ENCODE measurements around the gene RPL22. TPM values are rescaled to one million over a fixed set of nuclear protein-coding genes. Genes with fewer than 3 reads are reported as not detected.

The RPL22 gene
- total RNA-seq, 1 experiment from 2014 or later, result 494 TPM

DNA sequence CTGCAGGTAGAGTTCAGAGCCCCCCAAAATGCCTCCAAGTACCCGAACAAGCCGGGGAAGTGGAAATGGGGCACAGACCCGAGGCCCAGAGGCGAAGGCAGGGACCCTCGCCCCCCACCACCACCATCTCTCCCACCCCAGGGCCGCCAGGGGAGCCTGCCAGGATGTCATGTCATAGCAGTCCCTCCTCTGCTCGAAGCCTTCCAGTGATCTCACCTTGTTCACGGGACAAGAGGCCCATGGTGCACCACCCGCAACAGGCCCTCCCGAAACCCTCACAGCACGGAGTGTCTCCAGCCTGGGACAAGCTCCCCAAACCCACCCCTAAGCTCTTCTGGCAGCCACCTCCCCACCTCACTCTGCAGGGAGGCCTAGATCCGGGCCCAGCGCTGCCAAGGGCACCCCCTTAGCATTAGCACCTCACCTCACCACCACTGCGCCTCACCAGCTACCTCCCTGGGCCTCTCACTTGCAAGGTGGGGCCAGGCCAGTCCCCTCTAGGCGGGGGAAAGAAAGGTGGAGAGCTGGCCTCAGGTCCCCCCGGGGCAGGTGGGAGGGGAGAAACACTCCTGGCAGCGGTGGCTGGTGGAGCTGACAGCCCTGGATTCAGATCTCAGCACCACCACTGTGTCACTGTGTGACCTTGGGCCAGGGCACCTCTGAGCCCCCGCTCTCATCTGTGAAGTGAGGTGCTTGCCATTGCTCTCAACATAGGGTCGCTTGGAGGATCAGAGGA lies 32.6 kb downstream of the RPL22 start:
- BruUV-seq (replicated peaks), result no TSS peak
- ChIA-PET CTCF (no interaction called here), POLR2A (ENCODE audit: low non-redundant PET) (no interaction called here)
- Histone ChIP-seq H3K4me1 (ENCODE audit: insufficient read depth, low read length, poor library complexity, severe bottlenecking) (no peaks in the 10 kb centered on the region), H3K27me3 (replicated peaks; ENCODE audit: insufficient read depth, low read depth, low read length, poor library complexity) (peaks cover 64% of the 10 kb centered on the region), H3K4me3 (ENCODE audit: low read depth, low read length, poor library complexity, severe bottlenecking) (no peak overlapping the region), H3K9me3 (ENCODE audit: low read depth, low read length, poor library complexity, severe bottlenecking) (no peaks in the 10 kb centered on the region), H3K27ac (ENCODE audit: low read depth, low read length, poor library complexity, severe bottlenecking) (no peak overlapping the region), H3K36me3 (ENCODE audit: insufficient read depth, low read length, poor library complexity, severe bottlenecking) (no peaks in the 10 kb centered on the region)
- intact Hi-C loops (cut with micrococcal nuclease; ENCODE audit: unreplicated experiment), result no loop called here
- TF ChIP-seq, protein P1, sequence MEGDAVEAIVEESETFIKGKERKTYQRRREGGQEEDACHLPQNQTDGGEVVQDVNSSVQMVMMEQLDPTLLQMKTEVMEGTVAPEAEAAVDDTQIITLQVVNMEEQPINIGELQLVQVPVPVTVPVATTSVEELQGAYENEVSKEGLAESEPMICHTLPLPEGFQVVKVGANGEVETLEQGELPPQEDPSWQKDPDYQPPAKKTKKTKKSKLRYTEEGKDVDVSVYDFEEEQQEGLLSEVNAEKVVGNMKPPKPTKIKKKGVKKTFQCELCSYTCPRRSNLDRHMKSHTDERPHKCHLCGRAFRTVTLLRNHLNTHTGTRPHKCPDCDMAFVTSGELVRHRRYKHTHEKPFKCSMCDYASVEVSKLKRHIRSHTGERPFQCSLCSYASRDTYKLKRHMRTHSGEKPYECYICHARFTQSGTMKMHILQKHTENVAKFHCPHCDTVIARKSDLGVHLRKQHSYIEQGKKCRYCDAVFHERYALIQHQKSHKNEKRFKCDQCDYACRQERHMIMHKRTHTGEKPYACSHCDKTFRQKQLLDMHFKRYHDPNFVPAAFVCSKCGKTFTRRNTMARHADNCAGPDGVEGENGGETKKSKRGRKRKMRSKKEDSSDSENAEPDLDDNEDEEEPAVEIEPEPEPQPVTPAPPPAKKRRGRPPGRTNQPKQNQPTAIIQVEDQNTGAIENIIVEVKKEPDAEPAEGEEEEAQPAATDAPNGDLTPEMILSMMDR (conservative IDR thresholded peaks at IDR 0.05; ENCODE audit: low read depth, low read length), result no peak
- no peak for TF ChIP-seq EZH2 (IDR thresholded peaks at IDR 0.05; ENCODE audit: borderline replicate concordance, low read depth, low read length, poor library complexity, severe bottlenecking)
- DNase-seq (ENCODE audit: low spot score), result no peak

DNA sequence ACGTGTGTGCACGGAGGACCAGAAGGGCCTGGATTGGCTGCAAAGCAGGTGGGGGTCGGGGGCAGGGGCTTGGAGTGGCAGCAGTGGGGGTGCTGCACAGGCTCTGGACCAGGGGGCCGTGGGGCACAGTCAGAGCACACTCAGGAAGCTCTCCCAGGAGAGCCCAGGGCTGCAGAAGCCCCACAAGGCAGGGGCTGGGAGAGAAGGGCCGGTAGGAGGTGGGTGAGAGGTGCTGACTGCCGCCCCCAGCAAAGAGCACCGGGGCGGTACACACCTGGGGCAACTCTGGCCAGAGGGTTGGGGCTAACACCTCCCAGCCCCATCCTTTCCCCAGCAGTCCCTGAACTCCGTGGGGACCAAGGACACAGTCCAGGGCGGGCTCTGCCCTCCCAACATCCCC lies 33.2 kb downstream of the RPL22 start:
- no peak for TF ChIP-seq EZH2 (IDR thresholded peaks at IDR 0.05; ENCODE audit: borderline replicate concordance, low read depth, low read length, poor library complexity, severe bottlenecking)
- TF ChIP-seq, protein P1 (conservative IDR thresholded peaks at IDR 0.05; ENCODE audit: low read depth, low read length), result no peak
- Histone ChIP-seq H3K27me3 (replicated peaks; ENCODE audit: insufficient read depth, low read depth, low read length, poor library complexity) (peaks cover 67% of the 10 kb centered on the region), H3K27ac (ENCODE audit: low read depth, low read length, poor library complexity, severe bottlenecking) (no peak overlapping the region), H3K4me1 (ENCODE audit: insufficient read depth, low read length, poor library complexity, severe bottlenecking) (no peaks in the 10 kb centered on the region), H3K4me3 (ENCODE audit: low read depth, low read length, poor library complexity, severe bottlenecking) (no peak overlapping the region), H3K9me3 (ENCODE audit: low read depth, low read length, poor library complexity, severe bottlenecking) (no peaks in the 10 kb centered on the region), H3K36me3 (ENCODE audit: insufficient read depth, low read length, poor library complexity, severe bottlenecking) (no peaks in the 10 kb centered on the region)
- DNase-seq (ENCODE audit: low spot score), result no peak
- CTCF ChIA-PET, result no interaction called here
- intact Hi-C loops (cut with micrococcal nuclease; ENCODE audit: unreplicated experiment), result no loop called here
- no TSS peak for BruUV-seq (replicated peaks)
- POLR2A ChIA-PET (ENCODE audit: low non-redundant PET), result no interaction called here

DNA sequence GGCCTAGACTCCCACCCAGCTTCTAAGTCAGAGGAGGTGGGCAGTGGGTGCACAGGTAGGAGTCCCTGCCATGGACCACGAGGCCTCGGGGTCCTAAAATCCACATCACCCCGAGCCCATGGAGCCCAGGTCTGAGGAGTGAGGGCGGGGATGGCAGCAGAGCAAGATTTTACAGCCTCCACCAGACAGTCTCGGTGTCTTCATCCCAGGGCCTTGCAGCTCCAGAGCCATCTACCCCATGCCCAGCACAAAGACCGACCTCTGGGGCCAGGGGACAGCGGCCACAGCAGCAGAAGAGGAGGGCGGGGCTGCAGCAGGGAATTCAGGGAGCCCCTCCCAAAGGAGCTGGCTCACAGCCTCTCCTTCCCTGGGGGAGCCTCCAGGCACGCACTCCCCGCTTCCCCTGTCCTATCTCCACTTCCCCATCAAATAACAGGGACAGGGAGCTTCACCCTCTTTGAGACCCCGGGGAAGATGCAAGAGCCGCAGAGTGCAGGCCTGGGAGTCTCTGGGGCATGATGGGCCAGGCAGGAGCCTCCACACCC lies 33.9 kb downstream of the RPL22 start:
- intact Hi-C loops (cut with micrococcal nuclease; ENCODE audit: unreplicated experiment), result no loop called here
- H3K4me1 ChIP-seq (ENCODE audit: insufficient read depth, low read length, poor library complexity, severe bottlenecking), result no peaks in the 10 kb centered on the region
- no peak overlapping the region for H3K27ac ChIP-seq (ENCODE audit: low read depth, low read length, poor library complexity, severe bottlenecking)
- ChIA-PET POLR2A (ENCODE audit: low non-redundant PET) (no interaction called here), CTCF (no interaction called here)
- no TSS peak for BruUV-seq (replicated peaks)
- peaks cover 69% of the 10 kb centered on the region for H3K27me3 ChIP-seq (replicated peaks; ENCODE audit: insufficient read depth, low read depth, low read length, poor library complexity)
- no peak for DNase-seq (ENCODE audit: low spot score)
- TF ChIP-seq, protein P1 (conservative IDR thresholded peaks at IDR 0.05; ENCODE audit: low read depth, low read length), result no peak
- no peak for TF ChIP-seq EZH2 (IDR thresholded peaks at IDR 0.05; ENCODE audit: borderline replicate concordance, low read depth, low read length, poor library complexity, severe bottlenecking)
- H3K36me3 ChIP-seq (ENCODE audit: insufficient read depth, low read length, poor library complexity, severe bottlenecking), result no peaks in the 10 kb centered on the region
- H3K4me3 ChIP-seq (ENCODE audit: low read depth, low read length, poor library complexity, severe bottlenecking), result no peak overlapping the region
- H3K9me3 ChIP-seq (ENCODE audit: low read depth, low read length, poor library complexity, severe bottlenecking), result no peaks in the 10 kb centered on the region
